Measurements from ENCODE around the gene SMARCA2.

The SMARCA2 gene

DNA sequence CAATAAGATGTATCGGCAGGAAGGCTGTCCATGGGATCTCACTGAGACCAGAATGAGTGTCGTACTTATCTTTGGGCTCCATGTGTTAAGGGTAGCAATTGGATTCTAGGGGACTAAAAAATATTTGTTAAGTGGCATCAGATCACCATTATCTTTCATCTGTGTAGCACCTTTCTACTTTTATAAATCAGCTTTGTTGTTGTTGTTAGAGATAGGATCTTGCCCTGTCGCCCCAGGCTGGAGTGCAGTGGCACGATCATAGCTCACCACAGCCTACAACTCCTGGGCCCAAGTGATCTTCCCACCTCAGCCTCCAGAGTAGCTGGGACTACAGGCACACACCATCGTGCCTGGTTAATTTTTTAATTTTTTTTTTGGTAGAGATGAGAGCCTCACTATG, 220.5 kb downstream of the SMARCA2 start:
- no peak for DNase-seq (ENCODE audit: low read depth in 2 of 2)
- H3K4me3 ChIP-seq (replicated peaks in 1 of 2; ENCODE audit: low read depth in 2 of 2, low read length in 2 of 2) = no peak overlapping the region
- TF ChIP-seq CTCF (IDR thresholded peaks at IDR 0.05; ENCODE audit: low read depth, low read length) = no peak

DNA sequence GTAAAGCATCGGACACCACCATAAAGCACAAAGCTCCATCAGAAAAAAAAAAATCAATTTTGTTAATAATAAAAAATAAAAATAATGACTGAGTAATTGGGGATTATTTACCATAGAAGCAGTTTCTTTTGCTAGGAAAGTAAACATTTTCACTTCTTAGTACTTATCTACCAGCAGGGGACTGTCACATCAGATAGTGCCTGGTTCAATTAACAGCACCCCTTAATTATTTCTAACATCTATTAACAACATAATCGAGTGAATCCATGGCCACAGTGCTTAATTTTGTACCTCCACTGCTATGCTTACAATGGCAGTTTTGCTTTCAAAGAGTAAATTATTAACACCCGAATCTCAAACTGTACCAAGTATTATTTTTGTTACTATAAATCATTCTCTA, 221.7 kb downstream of the SMARCA2 start:
- no peak overlapping the region for H3K4me3 ChIP-seq (replicated peaks in 1 of 2; ENCODE audit: low read depth in 2 of 2, low read length in 2 of 2)
- no peak for TF ChIP-seq CTCF (IDR thresholded peaks at IDR 0.05; ENCODE audit: low read depth, low read length)

DNA sequence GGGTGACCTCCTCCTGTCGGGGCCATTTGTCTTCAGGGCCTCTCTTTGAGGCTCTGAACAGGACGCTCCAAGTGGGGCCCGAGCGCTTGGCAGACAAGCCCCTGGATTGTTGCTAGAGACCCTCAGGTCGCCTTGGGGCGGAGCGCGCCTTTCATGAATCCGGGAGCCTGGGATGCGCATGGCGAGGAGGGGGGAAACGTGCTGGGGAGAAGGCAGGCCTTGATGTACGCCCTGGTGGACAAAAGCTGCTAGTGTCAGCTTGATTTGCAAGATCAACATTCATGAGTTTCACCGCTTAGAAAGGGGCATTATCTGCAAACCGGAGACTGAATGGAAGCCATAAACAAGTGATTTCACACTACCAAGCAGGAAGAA, 226.3 kb downstream of the SMARCA2 start:
- DNase-seq (ENCODE audit: low read depth in 2 of 2) = peak; percentile 89 to 91
- TF ChIP-seq CTCF (IDR thresholded peaks at IDR 0.05; ENCODE audit: low read depth, low read length) = peak; percentile 34
- peak overlapping the region; percentile 27 to 56 for H3K4me3 ChIP-seq (replicated peaks in 1 of 2; ENCODE audit: low read depth in 2 of 2, low read length in 2 of 2)

More for the DNA sequence above, 221.7 kb downstream of the SMARCA2 start:
- DNase-seq (ENCODE audit: low read depth in 2 of 2) = no peak

DNA sequence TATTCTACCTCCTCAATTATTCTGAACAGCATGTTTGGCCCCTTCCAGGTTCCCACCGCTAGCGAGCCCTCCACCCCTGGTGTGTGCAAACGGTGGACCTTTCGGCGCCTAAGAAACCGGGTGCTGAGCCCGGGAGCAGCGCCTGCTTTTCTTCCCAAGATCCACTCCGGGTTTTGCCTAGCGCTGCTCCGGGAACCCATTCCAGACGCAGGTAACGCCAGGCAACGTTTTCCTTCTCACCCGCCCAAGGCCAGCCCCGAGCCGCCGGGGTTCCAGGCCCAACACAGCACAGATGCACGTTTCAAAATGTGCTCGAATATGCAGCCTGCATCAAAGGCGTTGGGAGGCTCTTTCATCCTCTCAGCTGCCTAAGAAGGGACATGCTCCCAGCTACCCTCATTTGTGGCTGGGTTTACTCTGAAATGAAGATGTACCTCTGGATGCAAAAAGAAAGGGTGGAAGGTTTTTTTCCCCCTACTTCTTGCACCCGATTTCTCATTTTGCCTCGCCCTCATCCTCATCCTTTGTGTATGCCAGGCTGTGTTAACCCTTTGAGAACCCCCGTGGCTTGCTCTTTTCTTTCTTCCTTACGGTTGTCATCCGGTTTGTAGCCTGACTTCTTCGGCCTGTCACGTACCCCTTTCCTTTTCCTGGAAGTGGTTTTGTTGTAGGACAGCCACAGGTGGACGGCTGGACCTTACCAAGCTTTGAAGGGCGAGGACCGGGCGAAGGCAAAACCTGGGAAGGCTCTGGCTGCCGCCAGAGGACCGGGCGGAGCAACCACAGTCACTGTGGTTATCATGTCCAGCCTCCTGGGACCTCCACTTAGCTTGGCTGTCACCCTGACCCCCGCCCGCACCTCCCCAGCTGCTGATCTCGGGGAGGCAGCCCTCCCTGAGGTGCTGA, 226.9 kb downstream of the SMARCA2 start:
- peak overlapping the region; percentile 27 to 56 for H3K4me3 ChIP-seq (replicated peaks in 1 of 2; ENCODE audit: low read depth in 2 of 2, low read length in 2 of 2)
- TF ChIP-seq CTCF (IDR thresholded peaks at IDR 0.05; ENCODE audit: low read depth, low read length) = no peak
- peak; percentile 95 for DNase-seq (ENCODE audit: low read depth in 2 of 2)

DNA sequence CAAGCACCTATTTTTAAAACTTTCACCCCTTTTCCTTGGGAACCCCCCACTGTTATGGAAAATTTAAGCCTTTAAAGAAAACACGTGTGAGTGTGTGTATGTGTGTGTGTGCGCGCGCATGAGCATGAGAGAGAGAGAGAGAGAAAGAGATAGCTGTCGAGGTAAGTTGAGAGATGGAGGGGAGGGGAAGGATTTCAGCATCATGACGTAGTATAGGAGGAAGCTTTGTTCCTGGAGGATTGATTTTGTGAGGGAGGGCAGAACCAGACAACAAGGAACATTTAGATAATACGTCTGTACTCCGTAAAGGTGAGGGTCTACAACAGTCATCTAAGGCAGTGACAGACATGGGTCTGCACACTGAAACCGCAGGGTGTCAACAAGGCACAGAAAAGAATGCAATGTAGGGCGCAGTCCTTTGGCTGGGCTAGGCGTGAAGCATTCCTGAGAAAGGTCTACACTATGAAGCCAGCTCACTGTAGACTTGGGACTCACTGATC, 227.7 kb downstream of the SMARCA2 start:
- H3K4me3 ChIP-seq (replicated peaks in 1 of 2; ENCODE audit: low read depth in 2 of 2, low read length in 2 of 2) = peak overlapping the region; percentile 27 to 56
- peak; percentile 30 to 31 for DNase-seq (ENCODE audit: low read depth in 2 of 2)
- no peak for TF ChIP-seq CTCF (IDR thresholded peaks at IDR 0.05; ENCODE audit: low read depth, low read length)
